Renal pelvis (tissue), 12 donors: Measurements from ENCODE around the gene HLA-DQB1. TPM values are rescaled to one million over a fixed set of nuclear protein-coding genes. Genes with fewer than 3 reads are reported as not detected.
A peak's percentile ranks its signal among the peaks of the same experiment; 100 is the strongest.
"Not testable (repeated sequence)": the region's sequence is repeated elsewhere in the genome, so short reads cannot be mapped to it uniquely, and the experiment has no call there.

Source experiments
- DNase-seq: peaks from one replicate; pipeline ENCODE4 v3.0.0-alpha.2; 2013
- long read RNA-seq, 16 experiments: transcript quantifications; one replicate each; lab custom pipeline, GENCODE V29; 2026
- polyA plus RNA-seq, 3 donors: library from polyadenylated mRNA; unstranded; fragments of 120-200 nt; gene quantifications; one replicate each; pipeline ENCODE4 v1.2.1, GENCODE V29; 2013; ENCODE audit not compliant: insufficient read length in 3 of 3

The HLA-DQB1 gene
- 10 to 100 TPM in 2 of 3 donors, 1 to 10 TPM in 1; 8.1 to 13.7 (median 10.6) TPM for polyA plus RNA-seq
- long read RNA-seq, donor 1, transcript HLA-DQB1-205 (5 exons, 1,642 nt) = major isoform, 6 of 14 reads
- long read RNA-seq, donor 1, partial matches to known transcripts = 8 of 14 reads
- long read RNA-seq, donor 1, other reads (novel, unspliced or antisense) = 0 of 14 reads
- long read RNA-seq, donor 2, transcript HLA-DQB1-205 (5 exons, 1,642 nt) = major isoform, 13 of 29 reads
- long read RNA-seq, donor 2, partial matches to known transcripts = 15 of 29 reads
- long read RNA-seq, donor 2, other reads (novel, unspliced or antisense) = 0 of 29 reads
- long read RNA-seq, donor 3, partial matches to known transcripts = 10 of 14 reads
- long read RNA-seq, donor 3, other reads (novel, unspliced or antisense) = 0 of 14 reads
- long read RNA-seq, donor 4, transcript HLA-DQB1-205 (5 exons, 1,642 nt) = major isoform, 6 of 25 reads
- long read RNA-seq, donor 4, partial matches to known transcripts = 19 of 25 reads
- long read RNA-seq, donor 4, other reads (novel, unspliced or antisense) = 0 of 25 reads
- long read RNA-seq, donor 5, transcript HLA-DQB1-205 (5 exons, 1,642 nt) = major isoform, 6 of 12 reads
- long read RNA-seq, donor 5, partial matches to known transcripts = 6 of 12 reads
- long read RNA-seq, donor 5, other reads (novel, unspliced or antisense) = 0 of 12 reads
- long read RNA-seq, donor 6, transcript HLA-DQB1-205 (5 exons, 1,642 nt) = major isoform, 5 of 14 reads
- long read RNA-seq, donor 6, partial matches to known transcripts = 9 of 14 reads
- long read RNA-seq, donor 6, other reads (novel, unspliced or antisense) = 0 of 14 reads
- long read RNA-seq, donor 7 = 0 reads
- long read RNA-seq, donor 8, transcript HLA-DQB1-205 (5 exons, 1,642 nt) = major isoform, 7 of 7 reads
- long read RNA-seq, donor 8, partial matches to known transcripts = 0 of 7 reads
- long read RNA-seq, donor 8, other reads (novel, unspliced or antisense) = 0 of 7 reads
- long read RNA-seq, donor 9, transcript HLA-DQB1-205 (5 exons, 1,642 nt) = major isoform, 11 of 11 reads
- long read RNA-seq, donor 9, partial matches to known transcripts = 0 of 11 reads
- long read RNA-seq, donor 9, other reads (novel, unspliced or antisense) = 0 of 11 reads
- long read RNA-seq, donor 10, partial matches to known transcripts = 0 of 2 reads
- long read RNA-seq, donor 10, other reads (novel, unspliced or antisense) = 0 of 2 reads
- long read RNA-seq, donor 11, transcript HLA-DQB1-205 (5 exons, 1,642 nt) = major isoform, 7 of 15 reads
- long read RNA-seq, donor 11, partial matches to known transcripts = 7 of 15 reads
- long read RNA-seq, donor 11, other reads (novel, unspliced or antisense) = 0 of 15 reads
- long read RNA-seq, donor 12, transcript HLA-DQB1-205 (5 exons, 1,642 nt) = major isoform, 10 of 25 reads
- long read RNA-seq, donor 12, partial matches to known transcripts = 14 of 25 reads
- long read RNA-seq, donor 12, other reads (novel, unspliced or antisense) = 0 of 25 reads
- long read RNA-seq, donor 13, partial matches to known transcripts = 0 of 1 reads
- long read RNA-seq, donor 13, other reads (novel, unspliced or antisense) = 0 of 1 reads
- long read RNA-seq, donor 14, transcript HLA-DQB1-205 (5 exons, 1,642 nt) = major isoform, 15 of 15 reads
- long read RNA-seq, donor 14, partial matches to known transcripts = 0 of 15 reads
- long read RNA-seq, donor 14, other reads (novel, unspliced or antisense) = 0 of 15 reads
- long read RNA-seq, donor 15, transcript HLA-DQB1-205 (5 exons, 1,642 nt) = major isoform, 19 of 55 reads
- long read RNA-seq, donor 15, partial matches to known transcripts = 36 of 55 reads
- long read RNA-seq, donor 15, other reads (novel, unspliced or antisense) = 0 of 55 reads
- long read RNA-seq, donor 16, partial matches to known transcripts = 14 of 16 reads
- long read RNA-seq, donor 16, other reads (novel, unspliced or antisense) = 0 of 16 reads

DNA sequence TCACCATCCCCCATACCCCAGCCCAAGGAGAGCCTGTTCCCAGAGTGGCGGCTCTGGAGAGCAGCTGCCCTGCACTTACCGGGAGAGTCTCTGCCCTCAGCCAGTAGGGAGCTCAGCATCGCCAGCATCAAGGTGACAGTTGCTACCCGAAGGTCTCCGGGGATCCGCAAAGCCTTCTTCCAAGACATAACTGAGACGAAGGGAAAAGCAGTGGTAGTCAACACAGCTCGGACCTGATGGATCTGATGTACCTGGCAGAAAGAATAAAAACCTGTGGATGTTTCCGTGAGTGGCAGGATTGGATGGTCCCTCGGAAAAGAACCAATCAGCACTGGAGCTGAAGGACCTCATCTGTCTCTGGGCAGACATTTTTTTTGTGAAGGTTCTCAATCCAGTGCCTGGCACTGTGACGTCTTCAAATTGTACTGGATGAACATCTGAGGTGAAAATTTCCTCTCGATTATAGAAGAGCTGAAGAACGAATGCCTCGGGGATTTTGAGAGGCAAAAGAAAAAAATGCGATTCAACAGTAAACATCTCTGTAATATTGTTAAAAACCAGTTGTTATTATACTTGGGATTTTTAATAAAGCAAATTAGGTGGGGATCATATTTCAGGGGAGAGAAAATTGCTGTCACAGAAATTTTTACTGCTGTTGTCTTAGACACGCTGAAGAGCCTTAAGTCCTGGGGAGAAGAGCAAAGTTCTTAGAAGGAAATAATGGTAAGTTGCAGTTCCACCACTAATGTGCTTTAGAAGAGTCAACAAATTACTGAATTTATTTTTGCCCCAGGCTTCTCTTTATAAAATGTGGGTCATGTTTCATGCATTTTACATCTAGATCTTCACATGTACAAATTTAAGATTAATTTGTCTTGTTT, at the start of gene HLA-DQB1:
Gene HLA-DQB1, minus strand, starts transcription at position 238 of the 881 bp plus-strand sequence. Its CDS starts 50 bp downstream, at position 188.
- DNase-seq = peak; percentile 70

DNA sequence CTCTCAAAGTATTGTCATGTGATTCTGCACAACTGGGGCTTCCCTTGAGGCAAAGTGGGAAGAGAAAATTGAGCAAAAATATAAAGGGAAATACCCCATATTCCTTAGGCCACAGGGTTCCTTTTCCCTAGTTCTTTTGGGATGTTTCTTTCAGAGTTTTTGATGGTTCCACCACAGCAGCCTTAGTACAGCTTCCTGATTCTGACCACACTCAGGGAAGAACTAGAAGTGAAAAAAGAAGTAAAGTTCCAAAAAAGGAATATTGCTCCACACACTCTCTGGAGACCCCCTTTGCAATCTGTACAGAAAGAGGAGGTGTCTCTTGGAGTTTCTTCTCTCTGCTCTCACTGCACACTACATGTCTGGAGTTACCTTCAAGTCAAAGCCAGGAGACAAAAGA, 46.8 kb upstream of the HLA-DQB1 start:
- no peak for DNase-seq

DNA sequence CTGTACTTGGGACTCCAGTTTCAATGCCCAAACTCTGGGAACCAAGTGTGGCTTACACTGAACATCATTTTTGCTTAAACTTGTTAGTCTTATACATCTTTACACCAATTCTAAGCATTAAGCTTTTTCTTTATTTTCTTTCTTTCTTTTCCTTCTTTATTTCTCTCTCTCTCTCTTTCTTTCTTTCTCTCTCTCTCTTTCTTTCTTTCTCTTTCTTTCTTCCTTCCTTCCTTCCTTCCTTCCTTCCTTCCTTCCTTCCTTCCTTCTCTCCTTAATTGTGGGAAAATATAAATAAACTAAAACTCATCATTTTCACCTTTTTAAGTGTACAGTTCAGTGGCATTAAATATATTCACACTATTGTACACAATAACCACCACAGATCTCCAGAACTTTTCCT, 43.2 kb upstream of the HLA-DQB1 start:
- no peak for DNase-seq

DNA sequence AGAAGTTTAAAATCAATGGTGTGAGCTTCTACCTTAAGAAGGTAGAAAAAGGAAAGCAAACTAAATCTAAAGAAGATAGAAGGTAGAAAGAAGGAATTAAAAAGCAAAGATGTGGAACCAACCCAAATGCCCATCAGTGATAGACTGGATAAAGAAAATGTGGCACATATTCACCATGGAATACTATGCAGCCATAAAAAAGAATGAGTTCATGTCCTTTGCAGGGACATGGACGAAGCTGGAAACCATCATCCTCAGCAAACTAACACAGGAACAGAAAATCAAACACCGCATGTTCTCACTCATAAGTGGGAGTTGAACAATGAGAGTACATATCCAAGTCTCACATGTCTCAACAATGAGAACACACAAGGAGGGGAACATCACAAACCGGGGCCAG, 38.7 kb upstream of the HLA-DQB1 start:
- DNase-seq = not testable (repeated sequence)

DNA sequence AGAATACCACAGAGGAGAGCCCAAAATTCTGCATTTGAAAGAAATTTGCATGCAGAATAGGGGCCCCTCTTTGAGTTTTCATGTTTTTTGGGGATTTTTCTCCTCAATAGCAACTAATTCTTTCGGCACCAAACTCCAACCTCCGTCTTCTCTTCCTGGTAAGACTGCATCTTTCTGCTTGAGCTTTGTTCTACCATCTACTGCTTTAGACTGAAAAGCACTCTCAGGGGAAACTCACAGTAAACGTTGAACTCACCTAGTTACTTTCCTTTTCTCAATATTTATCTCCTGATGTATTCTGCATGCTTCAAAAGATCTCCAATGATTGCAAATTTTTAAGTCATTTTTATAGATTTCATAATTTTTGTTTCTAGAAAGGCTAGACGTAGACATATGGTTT, 36.9 kb upstream of the HLA-DQB1 start:
- no peak for DNase-seq

DNA sequence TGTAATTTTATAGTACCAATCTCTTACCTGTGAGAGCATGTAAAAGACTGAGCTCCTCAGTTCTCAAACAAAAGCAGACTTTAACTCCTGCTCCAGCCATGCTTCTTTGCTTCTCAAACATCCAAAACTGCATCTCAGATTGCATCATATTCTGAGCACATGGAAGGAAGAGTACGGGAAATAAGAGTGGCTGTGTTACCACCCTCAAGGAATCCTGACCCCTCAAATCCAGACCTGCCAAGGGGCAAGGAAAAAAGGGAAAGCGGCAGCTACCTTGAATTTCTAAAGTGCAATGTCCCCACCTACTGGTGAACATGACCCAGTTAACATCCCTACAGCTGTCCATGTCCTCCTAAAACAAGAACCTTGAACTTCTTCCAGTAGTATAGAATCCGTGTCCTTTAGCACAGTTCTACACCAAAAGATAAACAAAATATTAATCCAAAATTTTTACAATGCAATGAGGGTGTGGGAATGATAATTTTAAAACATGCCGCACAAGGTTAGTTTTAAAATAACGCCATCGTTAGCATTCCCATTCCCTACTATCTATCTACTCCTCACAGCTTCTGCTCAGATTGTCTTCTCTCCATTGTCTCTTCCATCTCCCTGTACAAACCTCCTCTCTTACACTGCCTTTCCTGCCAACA, 34.1 kb upstream of the HLA-DQB1 start:
- DNase-seq = peak; percentile 64

DNA sequence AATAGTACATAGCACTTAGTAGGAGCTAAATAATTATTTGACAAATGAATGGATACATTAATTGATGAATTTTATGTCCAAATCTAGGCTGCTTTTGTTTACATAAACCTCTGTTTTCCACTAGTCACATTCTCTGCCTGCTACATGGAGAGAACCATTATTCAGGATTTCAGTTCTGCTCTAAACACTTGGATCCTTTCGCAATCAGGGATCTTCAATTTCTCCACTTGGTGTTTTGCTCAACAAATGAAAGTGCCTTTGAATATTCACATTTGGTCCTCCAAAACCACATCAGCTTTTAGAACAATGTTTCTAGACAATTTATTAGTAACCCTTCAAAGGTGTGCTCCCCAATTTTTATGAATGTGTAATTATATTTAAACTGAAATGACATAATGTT, 30.6 kb upstream of the HLA-DQB1 start:
- no peak for DNase-seq

DNA sequence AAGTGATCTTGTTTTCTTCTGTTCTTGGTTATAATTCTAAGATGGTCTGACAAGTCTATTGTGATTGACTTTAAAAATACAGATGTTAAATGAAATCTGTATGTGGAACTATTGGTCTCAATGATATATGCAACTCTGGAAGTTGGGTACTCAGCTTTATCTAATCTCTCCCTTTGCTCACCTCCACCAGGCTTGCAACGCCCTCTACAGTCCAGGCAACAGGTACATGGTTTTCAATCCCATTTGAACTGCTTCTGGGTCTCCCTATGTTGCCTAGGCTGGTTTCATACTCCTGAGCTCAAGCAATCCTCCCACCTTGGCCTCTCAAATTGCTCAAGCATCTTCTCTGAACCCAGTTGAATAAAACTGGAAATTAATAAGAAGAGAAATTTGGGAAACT, 25.6 kb upstream of the HLA-DQB1 start:
- DNase-seq = no peak

DNA sequence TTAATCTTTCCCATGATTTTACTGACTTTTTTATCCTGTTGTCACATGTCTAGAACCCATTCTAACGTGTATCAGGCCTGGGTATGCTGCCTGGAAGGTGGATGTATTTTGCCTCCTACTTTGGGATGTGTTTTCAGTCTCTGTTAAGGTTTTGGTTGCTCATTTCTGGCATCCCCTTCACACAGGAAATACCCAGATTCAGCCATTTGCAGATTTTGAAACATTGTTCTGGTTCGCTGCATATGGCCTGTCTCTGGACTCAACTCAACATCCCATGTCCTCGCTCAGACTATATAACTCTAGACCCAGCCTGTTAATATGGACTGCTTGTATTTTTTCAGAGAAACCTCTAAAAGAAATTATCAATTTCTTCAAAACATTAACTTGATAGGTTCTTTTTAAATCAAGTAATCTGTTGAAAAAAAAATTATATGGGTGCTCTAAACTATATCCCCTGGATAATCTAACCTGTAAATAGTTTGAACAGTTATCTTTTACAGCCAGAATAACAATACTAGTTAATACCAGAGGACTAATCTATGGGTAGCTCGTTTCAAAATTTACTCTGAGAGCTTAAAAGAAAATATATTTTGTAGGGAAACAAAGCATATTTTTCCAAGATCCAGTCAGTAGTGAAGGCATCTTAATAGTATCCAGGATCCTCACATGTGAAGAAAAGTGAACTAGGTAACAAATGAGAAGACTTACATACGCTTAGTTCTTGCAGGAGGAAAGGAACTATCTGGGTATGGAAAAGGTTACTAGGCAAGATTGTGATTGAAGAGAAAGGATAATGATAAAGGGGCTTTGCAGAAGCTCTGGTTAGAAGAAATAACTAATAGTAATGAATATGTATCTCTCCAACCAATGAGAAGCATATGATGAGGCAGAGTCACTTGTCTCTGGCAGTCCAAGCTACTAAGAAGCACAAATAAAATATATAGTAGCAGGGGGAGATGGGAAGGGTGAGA, 23.4 kb upstream of the HLA-DQB1 start:
- no peak for DNase-seq

DNA sequence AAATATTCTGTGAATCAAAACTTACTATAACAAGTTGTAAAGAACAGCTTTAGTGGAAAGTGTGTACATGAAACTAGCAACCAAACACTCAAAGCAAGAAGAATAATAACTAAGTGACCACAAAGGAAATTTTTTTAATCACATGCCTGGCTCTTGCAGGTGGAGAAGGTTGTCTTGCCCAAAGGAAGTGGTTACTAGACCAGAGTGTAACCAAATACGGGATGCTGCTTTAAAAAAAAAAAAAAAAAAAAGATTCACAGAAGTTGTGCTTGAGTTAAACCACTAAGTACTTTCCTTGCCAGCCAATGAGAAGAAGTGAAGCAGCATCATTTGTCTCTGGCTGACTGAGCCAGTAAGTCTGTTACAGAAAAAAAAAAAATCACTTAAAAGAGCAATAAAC, 19.1 kb upstream of the HLA-DQB1 start:
- DNase-seq = no peak

DNA sequence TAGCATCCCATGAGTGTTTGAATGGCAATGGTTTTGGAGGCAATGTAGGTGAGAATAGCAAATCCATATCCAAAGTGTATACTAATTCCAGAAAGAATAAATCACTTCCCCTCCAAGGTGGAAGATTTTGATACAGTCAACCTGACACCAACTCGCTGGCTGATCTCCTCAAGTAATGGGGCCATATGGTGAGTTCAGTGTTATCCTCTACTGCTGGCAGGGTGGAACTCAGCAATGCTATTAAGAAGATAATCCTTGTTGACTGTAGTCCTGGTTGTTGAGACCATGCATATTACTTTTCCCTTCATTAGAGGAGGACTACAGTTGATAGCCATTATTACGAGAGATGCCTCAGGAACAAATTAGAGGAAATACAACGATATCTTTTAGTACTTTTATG, 17.8 kb upstream of the HLA-DQB1 start:
- no peak for DNase-seq

DNA sequence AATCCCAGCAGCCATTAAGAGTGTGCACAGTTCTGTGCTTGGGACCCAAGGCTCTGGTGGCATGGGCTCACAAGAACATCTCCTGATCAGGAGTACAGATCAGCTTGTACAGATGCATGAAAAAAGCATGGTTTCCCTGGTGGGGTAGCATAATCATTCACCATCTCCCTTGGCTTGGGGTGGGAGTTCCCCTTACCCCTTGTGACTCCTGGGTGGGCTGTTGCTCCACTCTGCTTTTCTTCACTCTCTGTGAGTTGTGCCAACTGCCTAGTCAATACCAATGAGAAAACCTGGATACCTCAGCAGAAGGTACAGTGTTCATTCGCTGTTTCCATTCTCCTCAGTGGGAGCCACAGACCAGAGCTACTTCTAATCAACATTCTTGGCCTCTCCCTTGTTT, 13.6 kb upstream of the HLA-DQB1 start:
- DNase-seq = no peak

DNA sequence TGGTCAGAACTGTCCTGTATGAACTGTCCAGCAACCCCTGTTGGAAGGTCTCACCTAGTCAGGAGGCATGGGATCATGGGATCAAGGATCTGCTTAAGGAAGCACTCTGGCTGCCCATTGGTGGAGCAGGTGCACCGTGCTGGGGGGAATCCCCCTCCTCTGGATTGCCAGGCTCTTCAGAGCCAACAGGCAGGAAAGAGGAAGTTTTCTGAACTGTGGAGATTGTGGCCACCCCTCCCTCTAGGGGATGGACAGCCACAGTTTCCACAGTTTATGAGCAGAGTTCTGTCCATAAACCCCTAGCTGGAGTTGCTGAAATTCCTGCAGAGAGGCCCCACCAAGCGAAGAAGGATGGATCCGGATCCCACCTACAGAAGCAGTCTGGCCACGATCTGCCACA, 13.0 kb upstream of the HLA-DQB1 start:
- DNase-seq = no peak

DNA sequence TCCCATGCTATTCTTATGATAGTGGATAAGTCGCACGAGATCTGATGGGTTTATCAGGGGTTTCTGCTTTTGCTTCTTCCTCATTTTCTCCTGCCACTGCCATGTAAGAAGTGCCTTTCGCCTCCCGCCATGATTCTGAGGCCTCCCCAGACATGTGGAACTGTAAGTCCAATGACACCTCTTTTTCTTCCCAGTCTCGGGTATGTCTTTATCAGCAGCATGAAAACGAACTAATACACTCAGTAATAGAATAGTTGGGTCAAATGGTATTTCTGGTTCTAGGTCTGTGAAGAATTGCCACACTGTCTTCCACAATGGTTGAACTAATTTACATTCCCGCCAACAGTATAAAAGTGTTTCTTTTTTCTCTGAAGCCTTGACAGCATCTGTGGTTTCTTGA, 7.7 kb upstream of the HLA-DQB1 start:
- not testable (repeated sequence) for DNase-seq

DNA sequence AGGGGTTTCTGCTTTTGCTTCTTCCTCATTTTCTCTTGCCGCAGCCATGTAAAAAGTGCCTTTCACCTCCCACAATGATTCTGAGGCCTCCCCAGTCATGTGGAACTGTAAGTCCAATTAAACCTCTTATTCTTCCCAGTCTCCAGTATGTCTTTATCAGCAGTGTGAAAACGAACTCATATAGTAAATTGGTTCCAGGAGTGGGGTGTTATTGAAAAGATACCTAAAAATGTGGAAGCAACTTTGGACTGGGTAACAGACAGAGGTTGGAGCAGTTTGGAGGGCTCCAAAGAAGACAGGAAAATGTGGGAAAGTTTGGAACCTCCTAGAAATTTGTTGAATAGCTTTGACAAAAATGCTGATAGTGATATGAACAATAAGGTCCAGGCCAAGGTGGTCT, 5.5 kb upstream of the HLA-DQB1 start:
- not testable (repeated sequence) for DNase-seq

DNA sequence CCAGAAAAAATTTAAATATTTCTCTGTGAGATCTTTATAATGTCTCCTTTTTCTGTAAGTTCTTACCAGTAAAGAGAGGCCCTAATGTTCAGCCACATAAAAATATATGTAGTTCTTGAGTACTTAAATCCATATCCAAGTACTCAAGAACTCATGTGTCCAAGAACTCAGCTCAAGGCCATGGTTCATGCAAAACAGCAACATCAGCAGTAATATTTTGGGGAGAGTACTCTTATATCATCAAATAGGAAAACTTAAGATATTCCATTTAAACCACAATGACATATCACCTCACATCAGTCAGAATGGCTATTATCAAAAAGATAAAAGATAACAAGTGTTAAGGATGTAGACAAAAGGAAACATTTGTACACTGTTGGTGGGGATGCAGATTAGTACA, 3.4 kb upstream of the HLA-DQB1 start:
- DNase-seq = no peak

DNA sequence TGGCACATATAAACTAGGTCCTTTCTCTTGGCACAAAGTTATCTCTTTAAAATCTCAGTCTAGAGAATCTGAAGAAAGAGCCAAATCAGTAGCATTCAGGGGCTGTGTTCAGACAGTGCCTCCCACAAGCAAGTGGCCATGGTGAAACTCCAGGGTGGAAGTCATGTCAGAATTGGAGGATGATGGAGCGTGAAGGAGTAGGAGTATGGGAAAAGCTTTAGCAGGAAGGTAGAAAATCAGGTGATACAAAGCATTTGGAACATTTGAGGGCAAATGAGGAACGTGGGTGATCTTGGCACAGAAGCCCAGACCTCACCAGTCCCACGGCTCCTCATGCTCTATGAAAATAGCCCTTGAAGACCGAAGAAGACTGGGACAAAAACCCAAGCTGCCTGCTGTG, 2.8 kb upstream of the HLA-DQB1 start:
- DNase-seq = no peak
